IMR-90 (cell line): Measurements from ENCODE around the gene ITGA2.

Experiments
- CEBPB ChIP-seq: IDR thresholded peaks from 2 replicates; pipeline ENCODE4 v1.6.1; 2012; ENCODE audit warnings: low read depth, low read length, improper control_type of control experiment
- CHD1 ChIP-seq: IDR thresholded peaks from 2 replicates; pipeline ENCODE4 v1.6.1; 2012; ENCODE audit warnings: low read depth, low read length, improper control_type of control experiment
- MXI1 ChIP-seq: IDR thresholded peaks from 2 replicates; pipeline ENCODE4 v1.6.1; 2012; ENCODE audit warnings: low read depth, mild to moderate bottlenecking, low read length, moderate library complexity, borderline replicate concordance
- NFE2L2 ChIP-seq: fragments of 150-350 bp; IDR thresholded peaks from 2 replicates; pipeline ENCODE4 v1.6.1; 2016; ENCODE audit warnings: low read depth, mild to moderate bottlenecking, low read length
- POLR2A ChIP-seq: IDR thresholded peaks from 2 replicates; pipeline ENCODE4 v1.6.1; 2012; ENCODE audit warnings: mild to moderate bottlenecking, low read depth, low read length
- RAD21 ChIP-seq: IDR thresholded peaks from 2 replicates; pipeline ENCODE4 v1.6.1; 2012; ENCODE audit warnings: low read length, improper control_type of control experiment
- RCOR1 ChIP-seq: IDR thresholded peaks from 2 replicates; pipeline ENCODE4 v1.6.1; 2012; ENCODE audit warnings: mild to moderate bottlenecking, low read length, improper control_type of control experiment; ENCODE audit not compliant: insufficient replicate concordance
- USF2 ChIP-seq: fragments of 150-350 bp; IDR thresholded peaks from 2 replicates; pipeline ENCODE4 v1.6.1; 2017; ENCODE audit warnings: mild to moderate bottlenecking, antibody characterized with exemption, low read length, low read depth
- TF ChIP-seq, protein P1 (sequence below): conservative IDR thresholded peaks from 2 replicates; pipeline ENCODE4 v1.5.1; 2012; ENCODE audit warnings: mild to moderate bottlenecking, low read depth, low read length, improper control_type of control experiment

DNA sequence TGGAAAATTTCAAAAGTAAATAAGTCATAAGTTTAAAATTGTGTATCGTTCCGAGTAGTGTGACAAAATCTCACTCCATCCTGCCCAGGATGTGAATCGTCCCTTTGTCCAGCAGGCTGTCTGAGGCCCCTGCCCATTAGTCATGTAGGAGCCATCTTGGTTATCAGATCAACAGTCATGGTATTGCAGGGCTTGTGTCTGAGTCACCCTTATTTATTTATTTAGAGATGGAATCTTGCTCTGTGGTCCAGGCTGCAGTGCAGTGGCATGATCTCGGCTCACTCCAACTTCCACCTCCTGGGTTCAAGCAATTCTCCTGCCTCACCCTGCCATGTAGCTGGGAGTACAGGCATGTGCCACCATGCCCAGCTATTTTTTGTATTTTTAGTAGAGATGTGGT lies 30.2 kb downstream of the ITGA2 start:
- TF ChIP-seq, protein P1, sequence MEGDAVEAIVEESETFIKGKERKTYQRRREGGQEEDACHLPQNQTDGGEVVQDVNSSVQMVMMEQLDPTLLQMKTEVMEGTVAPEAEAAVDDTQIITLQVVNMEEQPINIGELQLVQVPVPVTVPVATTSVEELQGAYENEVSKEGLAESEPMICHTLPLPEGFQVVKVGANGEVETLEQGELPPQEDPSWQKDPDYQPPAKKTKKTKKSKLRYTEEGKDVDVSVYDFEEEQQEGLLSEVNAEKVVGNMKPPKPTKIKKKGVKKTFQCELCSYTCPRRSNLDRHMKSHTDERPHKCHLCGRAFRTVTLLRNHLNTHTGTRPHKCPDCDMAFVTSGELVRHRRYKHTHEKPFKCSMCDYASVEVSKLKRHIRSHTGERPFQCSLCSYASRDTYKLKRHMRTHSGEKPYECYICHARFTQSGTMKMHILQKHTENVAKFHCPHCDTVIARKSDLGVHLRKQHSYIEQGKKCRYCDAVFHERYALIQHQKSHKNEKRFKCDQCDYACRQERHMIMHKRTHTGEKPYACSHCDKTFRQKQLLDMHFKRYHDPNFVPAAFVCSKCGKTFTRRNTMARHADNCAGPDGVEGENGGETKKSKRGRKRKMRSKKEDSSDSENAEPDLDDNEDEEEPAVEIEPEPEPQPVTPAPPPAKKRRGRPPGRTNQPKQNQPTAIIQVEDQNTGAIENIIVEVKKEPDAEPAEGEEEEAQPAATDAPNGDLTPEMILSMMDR, result 0 out of 2 replicates have a peak, but pooled peaks have one; percentile 6
- TF ChIP-seq RCOR1, result peak; percentile 43
- TF ChIP-seq USF2, result no peak
- TF ChIP-seq POLR2A, result no peak
- no peak for TF ChIP-seq MXI1
- no peak for TF ChIP-seq CHD1
- TF ChIP-seq NFE2L2, result no peak
- no peak for TF ChIP-seq RAD21
- peak; percentile 87 for TF ChIP-seq CEBPB
